Measurements from ENCODE around the gene GPR17. TPM values are rescaled to one million over a fixed set of nuclear protein-coding genes. Genes with fewer than 3 reads are reported as not detected.

Gene GPR17
- total and polyA plus RNA-seq, 9 of the 15 experiments (the other 6 are each of a cell fraction or from before 2014, with no cell fraction given) = not detected

DNA sequence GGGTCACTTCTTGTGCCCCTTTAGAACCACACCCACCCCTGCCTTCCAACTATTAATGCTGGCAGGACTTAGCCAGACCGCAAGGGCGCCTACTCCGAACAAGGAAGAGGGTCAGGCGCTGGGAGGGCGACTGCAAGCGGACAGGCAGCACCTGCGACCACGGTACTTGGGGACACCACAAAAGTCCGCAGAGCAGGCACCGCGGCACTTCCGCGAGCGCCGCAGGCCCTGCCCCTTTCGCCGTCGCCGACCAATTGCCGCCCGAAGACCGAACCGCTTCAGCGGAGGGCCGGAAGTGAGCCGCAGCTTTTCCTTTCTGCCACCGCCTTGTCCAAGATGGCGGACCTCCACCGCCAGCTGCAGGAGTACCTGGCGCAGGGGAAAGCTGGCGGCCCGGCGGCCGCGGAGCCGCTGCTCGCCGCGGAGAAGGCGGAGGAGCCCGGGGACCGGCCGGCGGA is 55.3 kb downstream of the GPR17 start, which contains the start of gene SFT2D3 (continued):
- peak; percentile 60; the same call in 1 of the 2 replicates for TF ChIP-seq CREB1 (IDR thresholded peaks at IDR 0.05)
- peak; percentile 9; the same call in 1 of the 2 replicates for TF ChIP-seq CREB1 (CRISPR knock-in tag; IDR thresholded peaks at IDR 0.05)
- no peak for TF ChIP-seq ZNF124 (CRISPR knock-in tag; IDR thresholded peaks at IDR 0.05)
- TF ChIP-seq PHB2 (IDR thresholded peaks at IDR 0.05; ENCODE audit: low read depth) = no peak
- TF ChIP-seq BHLHE40 (IDR thresholded peaks at IDR 0.05; ENCODE audit: low read length) = peak; percentile 40
- no peak for TF ChIP-seq SAP30 (IDR thresholded peaks at IDR 0.05; ENCODE audit: borderline replicate concordance, insufficient read depth, low read depth, low read length, poor library complexity, severe bottlenecking)
- TF ChIP-seq, protein P1, sequence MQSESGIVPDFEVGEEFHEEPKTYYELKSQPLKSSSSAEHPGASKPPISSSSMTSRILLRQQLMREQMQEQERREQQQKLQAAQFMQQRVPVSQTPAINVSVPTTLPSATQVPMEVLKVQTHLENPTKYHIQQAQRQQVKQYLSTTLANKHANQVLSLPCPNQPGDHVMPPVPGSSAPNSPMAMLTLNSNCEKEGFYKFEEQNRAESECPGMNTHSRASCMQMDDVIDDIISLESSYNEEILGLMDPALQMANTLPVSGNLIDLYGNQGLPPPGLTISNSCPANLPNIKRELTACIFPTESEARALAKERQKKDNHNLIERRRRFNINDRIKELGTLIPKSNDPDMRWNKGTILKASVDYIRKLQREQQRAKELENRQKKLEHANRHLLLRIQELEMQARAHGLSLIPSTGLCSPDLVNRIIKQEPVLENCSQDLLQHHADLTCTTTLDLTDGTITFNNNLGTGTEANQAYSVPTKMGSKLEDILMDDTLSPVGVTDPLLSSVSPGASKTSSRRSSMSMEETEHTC (IDR thresholded peaks at IDR 0.05) = no peak
- no peak for TF ChIP-seq JUN (IDR thresholded peaks at IDR 0.05; ENCODE audit: borderline replicate concordance, low read depth, low read length)
- TF ChIP-seq JUN (CRISPR knock-in tag; IDR thresholded peaks at IDR 0.05; ENCODE audit: borderline replicate concordance) = no peak; the same call in 1 of the 2 replicates
- TF ChIP-seq RBM39 (optimal IDR thresholded peaks at IDR 0.05; ENCODE audit: low read depth, low read length) = no peak
- TF ChIP-seq RAD51 (IDR thresholded peaks at IDR 0.05; ENCODE audit: borderline replicate concordance, low read depth) = no peak
- TF ChIP-seq KLF1 (tag; IDR thresholded peaks at IDR 0.05) = peak; percentile 20; the same call in 1 of the 2 replicates
- peak; percentile 83; the same call in 1 of the 2 replicates for TF ChIP-seq GTF2E2 (tag; IDR thresholded peaks at IDR 0.05)
- no peak for TF ChIP-seq ARHGAP35 (IDR thresholded peaks at IDR 0.05; ENCODE audit: partially characterized antibody)
- TF ChIP-seq, protein P2, sequence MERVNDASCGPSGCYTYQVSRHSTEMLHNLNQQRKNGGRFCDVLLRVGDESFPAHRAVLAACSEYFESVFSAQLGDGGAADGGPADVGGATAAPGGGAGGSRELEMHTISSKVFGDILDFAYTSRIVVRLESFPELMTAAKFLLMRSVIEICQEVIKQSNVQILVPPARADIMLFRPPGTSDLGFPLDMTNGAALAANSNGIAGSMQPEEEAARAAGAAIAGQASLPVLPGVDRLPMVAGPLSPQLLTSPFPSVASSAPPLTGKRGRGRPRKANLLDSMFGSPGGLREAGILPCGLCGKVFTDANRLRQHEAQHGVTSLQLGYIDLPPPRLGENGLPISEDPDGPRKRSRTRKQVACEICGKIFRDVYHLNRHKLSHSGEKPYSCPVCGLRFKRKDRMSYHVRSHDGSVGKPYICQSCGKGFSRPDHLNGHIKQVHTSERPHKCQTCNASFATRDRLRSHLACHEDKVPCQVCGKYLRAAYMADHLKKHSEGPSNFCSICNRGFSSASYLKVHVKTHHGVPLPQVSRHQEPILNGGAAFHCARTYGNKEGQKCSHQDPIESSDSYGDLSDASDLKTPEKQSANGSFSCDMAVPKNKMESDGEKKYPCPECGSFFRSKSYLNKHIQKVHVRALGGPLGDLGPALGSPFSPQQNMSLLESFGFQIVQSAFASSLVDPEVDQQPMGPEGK (CRISPR knock-in tag; IDR thresholded peaks at IDR 0.05; ENCODE audit: borderline replicate concordance) = no peak
- no peak for TF ChIP-seq IFI16 (CRISPR knock-in tag; IDR thresholded peaks at IDR 0.05)
- no peak for TF ChIP-seq ZC3H4 (CRISPR knock-in tag; IDR thresholded peaks at IDR 0.05; ENCODE audit: borderline replicate concordance)
- no peak for TF ChIP-seq FOXK1 (CRISPR knock-in tag; IDR thresholded peaks at IDR 0.05; ENCODE audit: borderline replicate concordance)
- no peak for TF ChIP-seq THRAP3 (IDR thresholded peaks at IDR 0.05; ENCODE audit: borderline replicate concordance)

All from K562 (cell line).